ENCODE data around the gene SEC31A. TPM values are rescaled to one million over a fixed set of nuclear protein-coding genes. Genes with fewer than 3 reads are reported as not detected.

Gene SEC31A
- 404 and 451 TPM in 2 replicates for polyA plus RNA-seq (2011; rRNA removed)
- polyA minus RNA-seq (2011; rRNA and poly(A)+ RNA removed) = 205 and 291 TPM in 2 replicates

DNA sequence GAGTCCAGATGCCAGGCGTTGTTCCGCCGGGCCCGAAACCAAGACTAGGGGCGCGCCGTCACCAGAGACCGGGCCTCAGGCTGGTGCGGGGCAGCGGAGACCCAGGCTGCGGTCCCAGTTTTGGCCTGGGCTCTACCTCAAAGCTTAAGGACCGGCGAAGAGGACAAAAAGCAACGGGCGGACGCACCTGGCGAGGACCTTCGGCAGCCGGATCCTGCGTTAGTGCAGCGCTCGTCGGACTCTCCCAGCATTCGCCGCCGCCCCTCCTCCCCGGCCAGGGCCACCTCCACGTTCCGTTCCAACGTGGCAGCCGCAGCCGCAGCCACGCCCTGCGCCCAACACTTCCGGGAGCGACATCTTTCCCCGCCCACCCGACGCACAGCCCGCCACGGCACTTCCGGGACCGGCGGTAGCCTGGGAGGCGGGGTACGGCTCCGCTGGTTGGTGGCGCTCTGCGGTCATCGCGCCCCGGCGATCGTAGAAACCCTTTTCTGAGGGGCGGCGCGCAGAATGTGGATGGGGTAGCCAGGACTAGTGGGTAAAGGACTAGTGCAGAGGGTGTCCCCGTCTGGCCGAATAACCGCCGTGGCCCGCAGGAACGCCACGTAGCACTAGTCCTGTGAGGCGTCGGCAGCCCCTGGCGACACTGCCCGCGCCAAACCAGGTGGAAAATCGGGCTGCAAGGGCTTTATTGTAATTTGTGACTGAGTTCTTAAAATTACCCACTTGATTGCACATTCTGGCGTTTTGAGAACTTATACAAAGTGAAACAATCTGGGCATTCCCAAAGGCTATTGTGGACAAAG, at the start of gene SEC31A:
SEC31A (minus strand) TSS at position 253 of the 806 bp plus-strand sequence. CDS start 9,217 bp downstream, outside the sequence.
- ChIA-PET POLR2A (interaction anchor here (0.6 kb wide), 1 partner anchor 471 kb away, joined by 14 read pairs; no protein-coding TSS in a partner anchor), CTCF (interaction anchor here (1.1 kb wide), 1 partner anchor 393 kb away, joined by 3 read pairs; the partner anchor contains the start of gene COQ2)
- DNase-seq (ENCODE audit: low read depth) = peak; percentile 39
- TF ChIP-seq CTCF (IDR thresholded peaks at IDR 0.05; ENCODE audit: insufficient read depth, low read depth, low read length) = 0 out of 2 replicates have a peak, but pooled peaks have one; percentile 14
- Histone ChIP-seq H3K27me3 (ENCODE audit: control insufficient read depth, insufficient read depth, low read length) (no peaks in the 10 kb centered on the region), H3K4me3 (ENCODE audit: low read depth, low read length) (peak within 1 kb of the TSS; percentile 97), H3K36me3 (ENCODE audit: control insufficient read depth, insufficient read depth, low read length) (peaks cover 3% of the 10 kb centered on the region)

- DNase-seq (ENCODE audit: low read depth) = no peak
- ChIA-PET POLR2A (no interaction called here), CTCF (interaction anchor here (0.8 to 1.2 kb wide), 3 partner anchors 12 to 27 kb away, joined by 3 to 4 read pairs (median 3); no protein-coding TSS in a partner anchor)
- Histone ChIP-seq H3K4me3 (ENCODE audit: low read depth, low read length) (no peak overlapping the region), H3K27me3 (ENCODE audit: control insufficient read depth, insufficient read depth, low read length) (no peaks in the 10 kb centered on the region), H3K36me3 (ENCODE audit: control insufficient read depth, insufficient read depth, low read length) (peaks cover 3% of the 10 kb centered on the region; the same call in 1 of the 2 replicates)
- no peak for TF ChIP-seq CTCF (IDR thresholded peaks at IDR 0.05; ENCODE audit: insufficient read depth, low read depth, low read length)
Observed at GRCh38 chr4:82939414-82939813, 48.5 kb upstream of the SEC31A start.

- POLR2A ChIA-PET = no interaction called here
- CTCF ChIA-PET = interaction anchor here (1.6 kb wide), 1 partner anchor 33 kb away, joined by 4 read pairs; no protein-coding TSS in a partner anchor
- TF ChIP-seq CTCF (IDR thresholded peaks at IDR 0.05; ENCODE audit: insufficient read depth, low read depth, low read length) = no peak
- no peak for DNase-seq (ENCODE audit: low read depth)
- peaks cover 3% of the 10 kb centered on the region for H3K36me3 ChIP-seq (ENCODE audit: control insufficient read depth, insufficient read depth, low read length)
- H3K27me3 ChIP-seq (ENCODE audit: control insufficient read depth, insufficient read depth, low read length) = no peaks in the 10 kb centered on the region
- H3K4me3 ChIP-seq (ENCODE audit: low read depth, low read length) = no peak overlapping the region
Observed at GRCh38 chr4:82934441-82934840, 43.5 kb upstream of the SEC31A start.

- no peak overlapping the region for H3K4me3 ChIP-seq (ENCODE audit: low read depth, low read length)
- CTCF ChIA-PET = interaction anchor here (0.7 kb wide), 1 partner anchor 322 kb away, joined by 3 read pairs; no protein-coding TSS in a partner anchor
- no peak for TF ChIP-seq CTCF (IDR thresholded peaks at IDR 0.05; ENCODE audit: insufficient read depth, low read depth, low read length)
- no peak for DNase-seq (ENCODE audit: low read depth)
- H3K36me3 ChIP-seq (ENCODE audit: control insufficient read depth, insufficient read depth, low read length) = no peaks in the 10 kb centered on the region; the same call in none of the 2 replicates
- H3K27me3 ChIP-seq (ENCODE audit: control insufficient read depth, insufficient read depth, low read length) = no peaks in the 10 kb centered on the region
- POLR2A ChIA-PET = no interaction called here
Observed at GRCh38 chr4:82930848-82931755, 40.1 kb upstream of the SEC31A start.
